ENCODE results near the gene CABP1.

DNA sequence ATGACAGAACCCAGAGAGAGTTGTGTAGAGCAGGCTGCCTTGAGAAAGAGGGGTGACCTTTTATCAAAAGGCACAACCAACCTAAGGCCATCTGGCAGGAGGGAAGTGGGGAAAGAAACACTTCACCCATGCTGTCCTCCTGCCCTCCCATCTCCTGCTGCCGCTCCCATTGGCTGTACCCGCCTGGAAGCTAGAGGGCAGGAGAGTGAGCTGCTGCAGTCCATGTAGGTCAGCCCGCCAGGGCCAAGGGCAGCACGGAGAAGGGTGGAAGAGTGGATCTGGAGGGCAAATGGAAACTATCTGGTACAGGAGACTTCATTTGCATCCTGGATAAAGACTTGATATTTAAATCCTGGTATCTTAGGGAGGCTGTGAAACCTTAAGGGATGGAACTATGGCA lies 11.5 kb upstream of the CABP1 start:
- TF ChIP-seq POLR2A (IDR thresholded peaks at IDR 0.05; ENCODE audit: low read depth, low read length) = no peak
- TF ChIP-seq POLR2AphosphoS5 (IDR thresholded peaks at IDR 0.05; ENCODE audit: low read depth, low read length) = no peak
